Measurements from ENCODE around the gene HMMR.

The HMMR gene

GRCh38 chr5:163506726-163507125 is 46.3 kb downstream of the HMMR start:
- H3K4me1 ChIP-seq (ENCODE audit: control insufficient read depth, insufficient read depth, low read length) = peaks cover 31% of the 10 kb centered on the region
- no peaks in the 10 kb centered on the region for H3K27me3 ChIP-seq (ENCODE audit: control insufficient read depth, insufficient read depth, low read length)
- H3K4me3 ChIP-seq (ENCODE audit: low read depth, low read length) = peak overlapping the region; percentile 92
- no peak overlapping the region for H3K27ac ChIP-seq (ENCODE audit: low read depth, low read length)
- H3K9me3 ChIP-seq (ENCODE audit: control insufficient read depth, insufficient read depth, low read depth, low read length) = no peaks in the 10 kb centered on the region
- H3K36me3 ChIP-seq (ENCODE audit: control insufficient read depth, insufficient read depth, low read length) = peaks cover 2% of the 10 kb centered on the region
- H3K9ac ChIP-seq (ENCODE audit: low read length) = peak overlapping the region; percentile 90

- Histone ChIP-seq H3K9ac (ENCODE audit: low read length) (no peak overlapping the region), H3K4me3 (ENCODE audit: low read depth, low read length) (peak overlapping the region; percentile 27), H3K27me3 (ENCODE audit: control insufficient read depth, insufficient read depth, low read length) (no peaks in the 10 kb centered on the region), H3K36me3 (ENCODE audit: control insufficient read depth, insufficient read depth, low read length) (peaks cover 22% of the 10 kb centered on the region), H3K27ac (ENCODE audit: low read depth, low read length) (peak overlapping the region; percentile 12; the same call in 1 of the 2 replicates), H3K9me3 (ENCODE audit: control insufficient read depth, insufficient read depth, low read depth, low read length) (no peaks in the 10 kb centered on the region), H3K4me1 (ENCODE audit: control insufficient read depth, insufficient read depth, low read length) (peaks cover 21% of the 10 kb centered on the region)
Observed at GRCh38 chr5:163508753-163509152, 48.3 kb downstream of the HMMR start.

GRCh38 chr5:163509291-163509951 is 49.0 kb downstream of the HMMR start:
- H3K4me1 ChIP-seq (ENCODE audit: control insufficient read depth, insufficient read depth, low read length) = peaks cover 21% of the 10 kb centered on the region
- peak overlapping the region; percentile 27 for H3K4me3 ChIP-seq (ENCODE audit: low read depth, low read length)
- peak overlapping the region; percentile 12; the same call in 1 of the 2 replicates for H3K27ac ChIP-seq (ENCODE audit: low read depth, low read length)
- peaks cover 29% of the 10 kb centered on the region for H3K36me3 ChIP-seq (ENCODE audit: control insufficient read depth, insufficient read depth, low read length)
- no peaks in the 10 kb centered on the region for H3K27me3 ChIP-seq (ENCODE audit: control insufficient read depth, insufficient read depth, low read length)
- no peaks in the 10 kb centered on the region for H3K9me3 ChIP-seq (ENCODE audit: control insufficient read depth, insufficient read depth, low read depth, low read length)
- H3K9ac ChIP-seq (ENCODE audit: low read length) = no peak overlapping the region

GRCh38 chr5:163512526-163512925 is 52.1 kb downstream of the HMMR start:
- Histone ChIP-seq H3K4me3 (ENCODE audit: low read depth, low read length) (no peak overlapping the region), H3K36me3 (ENCODE audit: control insufficient read depth, insufficient read depth, low read length) (peaks cover 59% of the 10 kb centered on the region), H3K9ac (ENCODE audit: low read length) (no peak overlapping the region), H3K4me1 (ENCODE audit: control insufficient read depth, insufficient read depth, low read length) (peaks cover 19% of the 10 kb centered on the region), H3K27ac (ENCODE audit: low read depth, low read length) (no peak overlapping the region), H3K27me3 (ENCODE audit: control insufficient read depth, insufficient read depth, low read length) (no peaks in the 10 kb centered on the region), H3K9me3 (ENCODE audit: control insufficient read depth, insufficient read depth, low read depth, low read length) (no peaks in the 10 kb centered on the region)

- Histone ChIP-seq H3K4me3 (ENCODE audit: low read depth, low read length) (no peak overlapping the region), H3K36me3 (ENCODE audit: control insufficient read depth, insufficient read depth, low read length) (peaks cover 19% of the 10 kb centered on the region), H3K9ac (ENCODE audit: low read length) (no peak overlapping the region), H3K9me3 (ENCODE audit: control insufficient read depth, insufficient read depth, low read depth, low read length) (peaks cover 3% of the 10 kb centered on the region; the same call in 1 of the 2 replicates), H3K27ac (ENCODE audit: low read depth, low read length) (no peak overlapping the region), H3K4me1 (ENCODE audit: control insufficient read depth, insufficient read depth, low read length) (no peaks in the 10 kb centered on the region), H3K27me3 (ENCODE audit: control insufficient read depth, insufficient read depth, low read length) (no peaks in the 10 kb centered on the region)
Observed at GRCh38 chr5:163525096-163525495, 64.7 kb downstream of the HMMR start.

GRCh38 chr5:163529698-163530097 is 69.3 kb downstream of the HMMR start:
- peaks cover 1% of the 10 kb centered on the region for H3K36me3 ChIP-seq (ENCODE audit: control insufficient read depth, insufficient read depth, low read length)
- H3K9me3 ChIP-seq (ENCODE audit: control insufficient read depth, insufficient read depth, low read depth, low read length) = peaks cover 3% of the 10 kb centered on the region; the same call in 1 of the 2 replicates
- no peak overlapping the region for H3K27ac ChIP-seq (ENCODE audit: low read depth, low read length)
- no peak overlapping the region for H3K9ac ChIP-seq (ENCODE audit: low read length)
- no peak overlapping the region for H3K4me3 ChIP-seq (ENCODE audit: low read depth, low read length)
- peaks cover 34% of the 10 kb centered on the region for H3K4me1 ChIP-seq (ENCODE audit: control insufficient read depth, insufficient read depth, low read length)
- H3K27me3 ChIP-seq (ENCODE audit: control insufficient read depth, insufficient read depth, low read length) = no peaks in the 10 kb centered on the region

GRCh38 chr5:163531272-163531671 is 70.8 kb downstream of the HMMR start:
- Histone ChIP-seq H3K9ac (ENCODE audit: low read length) (no peak overlapping the region), H3K9me3 (ENCODE audit: control insufficient read depth, insufficient read depth, low read depth, low read length) (peaks cover 3% of the 10 kb centered on the region; the same call in 1 of the 2 replicates), H3K36me3 (ENCODE audit: control insufficient read depth, insufficient read depth, low read length) (no peaks in the 10 kb centered on the region), H3K4me3 (ENCODE audit: low read depth, low read length) (no peak overlapping the region), H3K27ac (ENCODE audit: low read depth, low read length) (no peak overlapping the region), H3K4me1 (ENCODE audit: control insufficient read depth, insufficient read depth, low read length) (peaks cover 45% of the 10 kb centered on the region), H3K27me3 (ENCODE audit: control insufficient read depth, insufficient read depth, low read length) (no peaks in the 10 kb centered on the region)

- H3K9me3 ChIP-seq (ENCODE audit: control insufficient read depth, insufficient read depth, low read depth, low read length) = peaks cover 3% of the 10 kb centered on the region; the same call in 1 of the 2 replicates
- H3K4me1 ChIP-seq (ENCODE audit: control insufficient read depth, insufficient read depth, low read length) = peaks cover 45% of the 10 kb centered on the region
- H3K27me3 ChIP-seq (ENCODE audit: control insufficient read depth, insufficient read depth, low read length) = no peaks in the 10 kb centered on the region
- H3K36me3 ChIP-seq (ENCODE audit: control insufficient read depth, insufficient read depth, low read length) = no peaks in the 10 kb centered on the region
- H3K9ac ChIP-seq (ENCODE audit: low read length) = no peak overlapping the region
- no peak overlapping the region for H3K4me3 ChIP-seq (ENCODE audit: low read depth, low read length)
- H3K27ac ChIP-seq (ENCODE audit: low read depth, low read length) = 0 out of 2 replicates have a peak overlapping the region, but pooled peaks have one; percentile 29
Observed at GRCh38 chr5:163532171-163533084, 72.0 kb downstream of the HMMR start.

GRCh38 chr5:163533223-163533622 is 72.8 kb downstream of the HMMR start:
- Histone ChIP-seq H3K27me3 (ENCODE audit: control insufficient read depth, insufficient read depth, low read length) (no peaks in the 10 kb centered on the region), H3K36me3 (ENCODE audit: control insufficient read depth, insufficient read depth, low read length) (no peaks in the 10 kb centered on the region), H3K9me3 (ENCODE audit: control insufficient read depth, insufficient read depth, low read depth, low read length) (no peaks in the 10 kb centered on the region), H3K9ac (ENCODE audit: low read length) (no peak overlapping the region), H3K27ac (ENCODE audit: low read depth, low read length) (no peak overlapping the region), H3K4me3 (ENCODE audit: low read depth, low read length) (no peak overlapping the region), H3K4me1 (ENCODE audit: control insufficient read depth, insufficient read depth, low read length) (peaks cover 45% of the 10 kb centered on the region)

- Histone ChIP-seq H3K4me3 (ENCODE audit: low read depth, low read length) (no peak overlapping the region), H3K9me3 (ENCODE audit: control insufficient read depth, insufficient read depth, low read depth, low read length) (no peaks in the 10 kb centered on the region), H3K4me1 (ENCODE audit: control insufficient read depth, insufficient read depth, low read length) (peaks cover 45% of the 10 kb centered on the region), H3K36me3 (ENCODE audit: control insufficient read depth, insufficient read depth, low read length) (no peaks in the 10 kb centered on the region), H3K9ac (ENCODE audit: low read length) (no peak overlapping the region), H3K27ac (ENCODE audit: low read depth, low read length) (peak overlapping the region; percentile 35; the same call in 1 of the 2 replicates), H3K27me3 (ENCODE audit: control insufficient read depth, insufficient read depth, low read length) (no peaks in the 10 kb centered on the region)
Observed at GRCh38 chr5:163534492-163535094, 74.2 kb downstream of the HMMR start.

All from HUES6 (cell line).